ENCODE measurements around the gene SCAF1.

DNA sequence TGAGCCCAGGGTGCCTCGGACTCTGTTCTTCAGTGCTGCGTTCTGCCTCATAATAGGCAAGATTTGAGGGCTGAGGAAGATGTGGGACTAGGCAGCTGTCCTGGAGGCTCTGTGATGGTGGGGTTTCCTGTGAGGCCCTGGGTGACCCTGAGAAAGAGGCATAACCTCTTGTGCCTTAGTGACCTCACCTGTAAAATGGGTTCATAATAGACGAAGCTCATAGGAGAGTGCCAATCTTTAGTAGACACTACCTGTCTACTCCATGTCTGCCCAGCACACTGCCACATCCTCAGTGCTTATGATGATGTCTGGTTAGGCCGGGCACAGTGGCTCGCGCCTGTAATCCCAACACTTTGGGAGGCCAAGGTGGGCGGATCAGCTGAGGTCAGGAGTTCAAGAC, 25.5 kb upstream of the SCAF1 start:
- TF ChIP-seq, protein P1, sequence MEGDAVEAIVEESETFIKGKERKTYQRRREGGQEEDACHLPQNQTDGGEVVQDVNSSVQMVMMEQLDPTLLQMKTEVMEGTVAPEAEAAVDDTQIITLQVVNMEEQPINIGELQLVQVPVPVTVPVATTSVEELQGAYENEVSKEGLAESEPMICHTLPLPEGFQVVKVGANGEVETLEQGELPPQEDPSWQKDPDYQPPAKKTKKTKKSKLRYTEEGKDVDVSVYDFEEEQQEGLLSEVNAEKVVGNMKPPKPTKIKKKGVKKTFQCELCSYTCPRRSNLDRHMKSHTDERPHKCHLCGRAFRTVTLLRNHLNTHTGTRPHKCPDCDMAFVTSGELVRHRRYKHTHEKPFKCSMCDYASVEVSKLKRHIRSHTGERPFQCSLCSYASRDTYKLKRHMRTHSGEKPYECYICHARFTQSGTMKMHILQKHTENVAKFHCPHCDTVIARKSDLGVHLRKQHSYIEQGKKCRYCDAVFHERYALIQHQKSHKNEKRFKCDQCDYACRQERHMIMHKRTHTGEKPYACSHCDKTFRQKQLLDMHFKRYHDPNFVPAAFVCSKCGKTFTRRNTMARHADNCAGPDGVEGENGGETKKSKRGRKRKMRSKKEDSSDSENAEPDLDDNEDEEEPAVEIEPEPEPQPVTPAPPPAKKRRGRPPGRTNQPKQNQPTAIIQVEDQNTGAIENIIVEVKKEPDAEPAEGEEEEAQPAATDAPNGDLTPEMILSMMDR (IDR thresholded peaks at IDR 0.05; ENCODE audit: low read length): no peak
- no peak for TF ChIP-seq EZH2 (optimal IDR thresholded peaks at IDR 0.05; ENCODE audit: low read depth, low read length)
- no peak for TF ChIP-seq EZH2phosphoT487 (IDR thresholded peaks at IDR 0.05; ENCODE audit: low read length)

All from MM.1S (cell line).